HepG2 (cell line): ENCODE results near the gene CIROP. TPM values are rescaled to one million over a fixed set of nuclear protein-coding genes. Genes with fewer than 3 reads are reported as not detected.
A peak's percentile ranks its signal among the peaks of the same experiment; 100 is the strongest.

Experiments used
- ATF7 ChIP-seq, 2 experiments: fragments of 450-650 bp in 1 of 2; sonication (generic) in 1 of 2; formaldehyde crosslinking in 1 of 2; IDR thresholded peaks; 2 replicates each; pipeline versions ENCODE4 v1.4.0 to v1.6.1; 2016 to 2020; ENCODE audit warnings: antibody characterized with exemption in 1 of 2, mild to moderate bottlenecking in 1 of 2, missing genetic modification reagents in 1 of 2
- HDAC6 ChIP-seq: fragments of 200-600 bp; sonication (generic); IDR thresholded peaks from 2 replicates; pipeline ENCODE4 v1.7.0; 2017; ENCODE audit warnings: mild to moderate bottlenecking, antibody characterized with exemption, low read length, low read depth
- KLF11 ChIP-seq: IDR thresholded peaks from 2 replicates; pipeline ENCODE4 v1.6.1; 2016; ENCODE audit warnings: missing compliant biosample characterization
- KMT2A ChIP-seq: sonication (generic); formaldehyde crosslinking; IDR thresholded peaks from 2 replicates; pipeline ENCODE4 v1.4.0; 2020; ENCODE audit warnings: missing genetic modification reagents
- MYC ChIP-seq: sonication (generic); formaldehyde crosslinking; IDR thresholded peaks from 2 replicates; pipeline ENCODE4 v1.9.0; 2021; ENCODE audit warnings: missing genetic modification reagents, borderline replicate concordance
- NR1H2 ChIP-seq: sonication (generic); formaldehyde crosslinking; IDR thresholded peaks from 2 replicates; pipeline ENCODE4 v1.8.1; 2022; ENCODE audit warnings: low read depth, missing genetic modification reagents, borderline replicate concordance
- SAFB2 ChIP-seq: sonication (generic); formaldehyde crosslinking; IDR thresholded peaks from 2 replicates; pipeline ENCODE4 v1.5.1; 2020; ENCODE audit warnings: missing genetic modification reagents, low read depth, mild to moderate bottlenecking, borderline replicate concordance
- TOE1 ChIP-seq: sonication (generic); formaldehyde crosslinking; IDR thresholded peaks from 2 replicates; pipeline ENCODE4 v1.4.0; 2020; ENCODE audit warnings: mild to moderate bottlenecking, missing genetic modification reagents
- ZFY ChIP-seq: sonication (generic); formaldehyde crosslinking; IDR thresholded peaks from 2 replicates; pipeline ENCODE4 v1.4.0; 2020; ENCODE audit warnings: missing genetic modification reagents
- ZNF496 ChIP-seq: sonication (generic); formaldehyde crosslinking; IDR thresholded peaks from 2 replicates; pipeline ENCODE4 v1.8.1; 2023; ENCODE audit warnings: mild to moderate bottlenecking, moderate library complexity, missing genetic modification reagents; ENCODE audit not compliant: insufficient replicate concordance
- ZNF883 ChIP-seq: sonication (generic); formaldehyde crosslinking; IDR thresholded peaks from 2 replicates; pipeline ENCODE4 v1.5.1; 2020; ENCODE audit warnings: mild to moderate bottlenecking, missing genetic modification reagents; ENCODE audit errors: not compliant biosample characterization
- polyA plus RNA-seq, 8 experiments: library from polyadenylated mRNA; depleted of rRNA in 3 of 8; stranded (reverse) in 7 of 8; unstranded in 1 of 8; fragments of >200 nt; fragmentation: Illumina TruSeq in 4 of 8; extraction: Trizol in 4 of 8; gene quantifications; 2 replicates each; pipeline versions ENCODE4 v1.2.1 to v1.2.3, GENCODE V29; 2011 to 2016; ENCODE audit warnings: low read depth in 4 of 8, missing spikeins in 1 of 8, mixed read lengths in 1 of 8; ENCODE audit not compliant: insufficient read depth in 1 of 8
- total RNA-seq, 5 experiments: library from RNA; depleted of rRNA; stranded (reverse); fragments of >200 nt; fragmentation: Illumina TruSeq; extraction: Trizol; gene quantifications; 2 replicates each; pipeline ENCODE4 v1.2.3, GENCODE V29; 2016; ENCODE audit warnings: low read depth in 1 of 5
- TF ChIP-seq, protein P1 (sequence below): sonication (generic); formaldehyde crosslinking; IDR thresholded peaks from 2 replicates; pipeline ENCODE4 v1.5.0; 2020; ENCODE audit warnings: mild to moderate bottlenecking, missing genetic modification reagents, borderline replicate concordance
- TF ChIP-seq, protein P2 (sequence below): sonication (generic); formaldehyde crosslinking; IDR thresholded peaks from 2 replicates; pipeline ENCODE4 v1.4.0; 2020; ENCODE audit warnings: mild to moderate bottlenecking, missing genetic modification reagents
- TF ChIP-seq, protein P3 (sequence below): IDR thresholded peaks from 2 replicates; pipeline ENCODE4 v1.6.1; 2016; ENCODE audit warnings: low read depth, missing genetic modification reagents, missing compliant biosample characterization
- TF ChIP-seq, protein P4 (sequence below): sonication (generic); formaldehyde crosslinking; IDR thresholded peaks from 2 replicates; pipeline ENCODE4 v1.4.0; 2020; ENCODE audit warnings: missing genetic modification reagents, low read depth, mild to moderate bottlenecking, borderline replicate concordance

The CIROP gene
- total and polyA plus RNA-seq, 2 of the 13 experiments (the other 11 are each of a cell fraction or from before 2014, with no cell fraction given): 0.07 TPM; not detected in 1

DNA sequence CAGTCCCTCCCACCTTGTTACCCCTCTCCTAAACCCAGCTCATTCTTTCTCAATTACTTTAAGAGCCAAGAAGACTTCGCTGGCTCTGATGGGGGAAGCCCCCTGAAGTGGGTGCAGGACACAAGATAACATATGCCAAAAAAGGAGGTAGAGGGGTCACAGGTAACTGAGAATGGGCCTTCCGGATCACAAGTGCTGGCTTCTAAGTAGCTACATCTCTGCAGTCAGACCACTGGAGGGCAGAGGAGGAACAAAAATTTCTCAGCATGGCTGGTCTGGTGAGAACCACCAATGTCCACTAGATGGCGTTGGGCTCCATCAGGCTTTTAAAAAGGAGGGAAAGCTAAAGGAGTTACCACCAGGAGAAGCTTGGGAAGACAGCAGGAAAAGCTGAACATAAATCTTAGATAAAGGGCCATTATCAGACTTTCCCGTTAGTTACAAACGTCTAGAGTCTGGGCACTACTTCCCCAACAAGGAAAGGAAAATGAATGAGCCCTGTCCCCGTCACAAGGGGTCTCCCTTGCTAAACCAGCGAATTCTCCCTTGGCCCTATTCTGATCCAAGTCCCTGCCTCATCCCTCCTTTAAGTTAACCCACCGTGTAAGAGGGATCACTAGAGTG, 35.9 kb downstream of the CIROP start (continued):
- TF ChIP-seq, protein P1, sequence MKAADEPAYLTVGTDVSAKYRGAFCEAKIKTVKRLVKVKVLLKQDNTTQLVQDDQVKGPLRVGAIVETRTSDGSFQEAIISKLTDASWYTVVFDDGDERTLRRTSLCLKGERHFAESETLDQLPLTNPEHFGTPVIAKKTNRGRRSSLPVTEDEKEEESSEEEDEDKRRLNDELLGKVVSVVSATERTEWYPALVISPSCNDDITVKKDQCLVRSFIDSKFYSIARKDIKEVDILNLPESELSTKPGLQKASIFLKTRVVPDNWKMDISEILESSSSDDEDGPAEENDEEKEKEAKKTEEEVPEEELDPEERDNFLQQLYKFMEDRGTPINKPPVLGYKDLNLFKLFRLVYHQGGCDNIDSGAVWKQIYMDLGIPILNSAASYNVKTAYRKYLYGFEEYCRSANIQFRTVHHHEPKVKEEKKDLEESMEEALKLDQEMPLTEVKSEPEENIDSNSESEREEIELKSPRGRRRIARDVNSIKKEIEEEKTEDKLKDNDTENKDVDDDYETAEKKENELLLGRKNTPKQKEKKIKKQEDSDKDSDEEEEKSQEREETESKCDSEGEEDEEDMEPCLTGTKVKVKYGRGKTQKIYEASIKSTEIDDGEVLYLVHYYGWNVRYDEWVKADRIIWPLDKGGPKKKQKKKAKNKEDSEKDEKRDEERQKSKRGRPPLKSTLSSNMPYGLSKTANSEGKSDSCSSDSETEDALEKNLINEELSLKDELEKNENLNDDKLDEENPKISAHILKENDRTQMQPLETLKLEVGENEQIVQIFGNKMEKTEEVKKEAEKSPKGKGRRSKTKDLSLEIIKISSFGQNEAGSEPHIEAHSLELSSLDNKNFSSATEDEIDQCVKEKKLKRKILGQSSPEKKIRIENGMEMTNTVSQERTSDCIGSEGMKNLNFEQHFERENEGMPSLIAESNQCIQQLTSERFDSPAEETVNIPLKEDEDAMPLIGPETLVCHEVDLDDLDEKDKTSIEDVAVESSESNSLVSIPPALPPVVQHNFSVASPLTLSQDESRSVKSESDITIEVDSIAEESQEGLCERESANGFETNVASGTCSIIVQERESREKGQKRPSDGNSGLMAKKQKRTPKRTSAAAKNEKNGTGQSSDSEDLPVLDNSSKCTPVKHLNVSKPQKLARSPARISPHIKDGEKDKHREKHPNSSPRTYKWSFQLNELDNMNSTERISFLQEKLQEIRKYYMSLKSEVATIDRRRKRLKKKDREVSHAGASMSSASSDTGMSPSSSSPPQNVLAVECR (CRISPR knock-in tag): peak; percentile 65; the same call in 1 of the 2 replicates
- TF ChIP-seq SAFB2 (CRISPR knock-in tag) (no peak; the same call in 1 of the 2 replicates), HDAC6 (no peak), ZNF496 (CRISPR knock-in tag) (no peak), ZNF883 (no peak), ATF7 (IDR thresholded peaks at IDR 0.05) (no peak), ATF7 (CRISPR knock-in tag; IDR thresholded peaks at IDR 0.05) (no peak), ZFY (no peak; the same call in 1 of the 2 replicates), NR1H2 (CRISPR knock-in tag) (no peak), KMT2A (peak; percentile 50; the same call in 1 of the 2 replicates), TOE1 (peak; percentile 98), MYC (peak; percentile 54; the same call in 1 of the 2 replicates), KLF11 (CRISPR knock-in tag) (peak; percentile 54; the same call in 1 of the 2 replicates)
- TF ChIP-seq, protein P2, sequence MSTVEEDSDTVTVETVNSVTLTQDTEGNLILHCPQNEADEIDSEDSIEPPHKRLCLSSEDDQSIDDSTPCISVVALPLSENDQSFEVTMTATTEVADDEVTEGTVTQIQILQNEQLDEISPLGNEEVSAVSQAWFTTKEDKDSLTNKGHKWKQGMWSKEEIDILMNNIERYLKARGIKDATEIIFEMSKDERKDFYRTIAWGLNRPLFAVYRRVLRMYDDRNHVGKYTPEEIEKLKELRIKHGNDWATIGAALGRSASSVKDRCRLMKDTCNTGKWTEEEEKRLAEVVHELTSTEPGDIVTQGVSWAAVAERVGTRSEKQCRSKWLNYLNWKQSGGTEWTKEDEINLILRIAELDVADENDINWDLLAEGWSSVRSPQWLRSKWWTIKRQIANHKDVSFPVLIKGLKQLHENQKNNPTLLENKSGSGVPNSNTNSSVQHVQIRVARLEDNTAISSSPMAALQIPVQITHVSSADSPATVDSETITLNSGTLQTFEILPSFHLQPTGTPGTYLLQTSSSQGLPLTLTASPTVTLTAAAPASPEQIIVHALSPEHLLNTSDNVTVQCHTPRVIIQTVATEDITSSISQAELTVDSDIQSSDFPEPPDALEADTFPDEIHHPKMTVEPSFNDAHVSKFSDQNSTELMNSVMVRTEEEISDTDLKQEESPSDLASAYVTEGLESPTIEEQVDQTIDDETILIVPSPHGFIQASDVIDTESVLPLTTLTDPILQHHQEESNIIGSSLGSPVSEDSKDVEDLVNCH (CRISPR knock-in tag): no peak
- TF ChIP-seq, protein P3, sequence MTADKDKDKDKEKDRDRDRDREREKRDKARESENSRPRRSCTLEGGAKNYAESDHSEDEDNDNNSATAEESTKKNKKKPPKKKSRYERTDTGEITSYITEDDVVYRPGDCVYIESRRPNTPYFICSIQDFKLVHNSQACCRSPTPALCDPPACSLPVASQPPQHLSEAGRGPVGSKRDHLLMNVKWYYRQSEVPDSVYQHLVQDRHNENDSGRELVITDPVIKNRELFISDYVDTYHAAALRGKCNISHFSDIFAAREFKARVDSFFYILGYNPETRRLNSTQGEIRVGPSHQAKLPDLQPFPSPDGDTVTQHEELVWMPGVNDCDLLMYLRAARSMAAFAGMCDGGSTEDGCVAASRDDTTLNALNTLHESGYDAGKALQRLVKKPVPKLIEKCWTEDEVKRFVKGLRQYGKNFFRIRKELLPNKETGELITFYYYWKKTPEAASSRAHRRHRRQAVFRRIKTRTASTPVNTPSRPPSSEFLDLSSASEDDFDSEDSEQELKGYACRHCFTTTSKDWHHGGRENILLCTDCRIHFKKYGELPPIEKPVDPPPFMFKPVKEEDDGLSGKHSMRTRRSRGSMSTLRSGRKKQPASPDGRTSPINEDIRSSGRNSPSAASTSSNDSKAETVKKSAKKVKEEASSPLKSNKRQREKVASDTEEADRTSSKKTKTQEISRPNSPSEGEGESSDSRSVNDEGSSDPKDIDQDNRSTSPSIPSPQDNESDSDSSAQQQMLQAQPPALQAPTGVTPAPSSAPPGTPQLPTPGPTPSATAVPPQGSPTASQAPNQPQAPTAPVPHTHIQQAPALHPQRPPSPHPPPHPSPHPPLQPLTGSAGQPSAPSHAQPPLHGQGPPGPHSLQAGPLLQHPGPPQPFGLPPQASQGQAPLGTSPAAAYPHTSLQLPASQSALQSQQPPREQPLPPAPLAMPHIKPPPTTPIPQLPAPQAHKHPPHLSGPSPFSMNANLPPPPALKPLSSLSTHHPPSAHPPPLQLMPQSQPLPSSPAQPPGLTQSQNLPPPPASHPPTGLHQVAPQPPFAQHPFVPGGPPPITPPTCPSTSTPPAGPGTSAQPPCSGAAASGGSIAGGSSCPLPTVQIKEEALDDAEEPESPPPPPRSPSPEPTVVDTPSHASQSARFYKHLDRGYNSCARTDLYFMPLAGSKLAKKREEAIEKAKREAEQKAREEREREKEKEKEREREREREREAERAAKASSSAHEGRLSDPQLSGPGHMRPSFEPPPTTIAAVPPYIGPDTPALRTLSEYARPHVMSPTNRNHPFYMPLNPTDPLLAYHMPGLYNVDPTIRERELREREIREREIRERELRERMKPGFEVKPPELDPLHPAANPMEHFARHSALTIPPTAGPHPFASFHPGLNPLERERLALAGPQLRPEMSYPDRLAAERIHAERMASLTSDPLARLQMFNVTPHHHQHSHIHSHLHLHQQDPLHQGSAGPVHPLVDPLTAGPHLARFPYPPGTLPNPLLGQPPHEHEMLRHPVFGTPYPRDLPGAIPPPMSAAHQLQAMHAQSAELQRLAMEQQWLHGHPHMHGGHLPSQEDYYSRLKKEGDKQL (CRISPR knock-in tag): no peak
- TF ChIP-seq, protein P4, sequence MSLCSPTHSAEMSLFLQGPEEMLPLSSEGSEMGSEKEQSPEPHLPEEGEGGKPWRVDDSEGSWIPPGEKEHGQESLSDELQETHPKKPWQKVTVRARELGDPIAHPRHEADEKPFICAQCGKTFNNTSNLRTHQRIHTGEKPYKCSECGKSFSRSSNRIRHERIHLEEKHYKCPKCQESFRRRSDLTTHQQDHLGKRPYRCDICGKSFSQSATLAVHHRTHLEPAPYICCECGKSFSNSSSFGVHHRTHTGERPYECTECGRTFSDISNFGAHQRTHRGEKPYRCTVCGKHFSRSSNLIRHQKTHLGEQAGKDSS: peak; percentile 65; the same call in 1 of the 2 replicates
